Spleen (tissue), 11 donors: Measurements from ENCODE around the gene FOXP1. TPM values are rescaled to one million over a fixed set of nuclear protein-coding genes. Genes with fewer than 3 reads are reported as not detected.

ENCODE experiments used
- DNase-seq: peaks from one replicate; pipeline ENCODE4 v3.0.0-alpha.2; 2020
- H3K27ac ChIP-seq, 8 donors: fragments of 200-600 bp; sonication (generic) in 7 of 8; 1 replicate in 4 of 8; 2 replicates in 4 of 8; pipeline versions ENCODE4 v1.5.0 to v1.8.0; 2016 to 2021; ENCODE audit warnings: inconsistent platforms in 4 of 8, mild to moderate bottlenecking in 4 of 8, moderate library complexity in 1 of 8
- H3K27me3 ChIP-seq, 7 donors: fragments of 200-600 bp; sonication (generic) in 6 of 7; replicated peaks in 1 of 7; 1 replicate in 4 of 7; 2 replicates in 3 of 7; pipeline versions ENCODE4 v1.5.0 to v1.8.0; 2016 to 2021; ENCODE audit warnings: inconsistent platforms in 3 of 7, mild to moderate bottlenecking in 1 of 7
- H3K36me3 ChIP-seq, 6 donors: fragments of 200-600 bp; sonication (generic) in 5 of 6; 1 replicate in 4 of 6; 2 replicates in 2 of 6; pipeline versions ENCODE4 v1.5.0 to v1.8.0; 2016 to 2021; ENCODE audit warnings: inconsistent platforms in 2 of 6
- H3K4me1 ChIP-seq, 6 donors: fragments of 200-600 bp; sonication (generic) in 5 of 6; 1 replicate in 3 of 6; 2 replicates in 3 of 6; pipeline versions ENCODE4 v1.5.0 to v1.8.0; 2016 to 2021; ENCODE audit warnings: inconsistent platforms in 3 of 6
- H3K4me3 ChIP-seq, 8 donors: fragments of 200-600 bp; sonication (generic) in 7 of 8; 1 replicate in 4 of 8; 2 replicates in 4 of 8; pipeline versions ENCODE4 v1.5.0 to v1.8.0; 2016 to 2021; ENCODE audit warnings: inconsistent platforms in 4 of 8, mild to moderate bottlenecking in 4 of 8, moderate library complexity in 2 of 8
- H3K9me3 ChIP-seq, 8 donors: fragments of 200-600 bp; sonication (generic) in 7 of 8; 1 replicate in 4 of 8; 2 replicates in 4 of 8; pipeline versions ENCODE4 v1.5.0 to v1.8.0; 2016 to 2021; ENCODE audit warnings: inconsistent platforms in 4 of 8
- POLR2A ChIP-seq, 3 donors: fragments of 450-650 bp; IDR thresholded peaks; one replicate each; pipeline ENCODE4 v1.5.1; 2017; ENCODE audit warnings: antibody characterized with exemption in 3 of 3, mild to moderate bottlenecking in 1 of 3
- POLR2AphosphoS5 ChIP-seq, 3 donors: sonication (generic); formaldehyde crosslinking; IDR thresholded peaks; one replicate each; pipeline ENCODE4 v1.5.1; 2017; ENCODE audit warnings: antibody characterized with exemption in 3 of 3
- WGBS, 5 donors: extraction: QIAGEN DNeasy Blood & Tissue Kit in 3 of 5; methylation state at CpG; one replicate each; pipeline versions ENCODE4 v1.1.5 to v1.1.7; 2013 to 2018; 5-methylcytosine and 5-hydroxymethylcytosine counted together
- intact Hi-C: fragments of 100-400 bp; cut with DNase I; formaldehyde crosslinking; loops from one replicate; pipeline ENCODE4 v1.15.0; 2023; ENCODE audit warnings: low total_unique reads
- polyA plus RNA-seq, 3 donors: library from polyadenylated mRNA; stranded (reverse); fragments of 200-250 nt; gene quantifications; one replicate each; pipeline ENCODE4 v1.2.1, GENCODE V29; 2013
- total RNA-seq, 7 donors: library from RNA; depleted of rRNA in 3 of 7; stranded (reverse); fragments of >200 nt in 3 of 7; fragmentation: NEBNext Ultra II Directional in 4 of 7; extraction: Animal tissue kit (Norgen Biotek cat#: 25700) in 4 of 7; gene quantifications; one replicate each; pipeline versions ENCODE4 v1.1.0 to v1.2.1, GENCODE V29; 2016 to 2021
- TF ChIP-seq, protein P1 (sequence below), 11 experiments: fragments of 200-600 bp in 7 of 11; fragments of 450-650 bp in 4 of 11; sonication (generic) in 4 of 11; IDR thresholded peaks in 8 of 11; conservative IDR thresholded peaks in 3 of 11; 1 replicate in 7 of 11; 2 replicates in 4 of 11; pipeline versions ENCODE4 v1.4.0 to v1.8.0; 2016 to 2021; ENCODE audit warnings: antibody characterized with exemption in 11 of 11, inconsistent platforms in 4 of 11, mild to moderate bottlenecking in 1 of 11
- donor health status: healthy with polysubstance abuse.
- donor health status: DM: no; HTN: no; CAD: no; lungs with moderate emphysema.
- donor health status: DM: no; HTN: no; CAD: no.
- donor health status: Bipolar disorder and iron deficiency.
- donor health status: healthy.
- donor health status: DM: no; HTN: no; CAD: no.
- donor health status: DM: yes; HTN: yes; CAD: no.

The FOXP1 gene
- total and polyA plus RNA-seq, 10 donors = 11.1 to 202 (median 153) TPM

DNA sequence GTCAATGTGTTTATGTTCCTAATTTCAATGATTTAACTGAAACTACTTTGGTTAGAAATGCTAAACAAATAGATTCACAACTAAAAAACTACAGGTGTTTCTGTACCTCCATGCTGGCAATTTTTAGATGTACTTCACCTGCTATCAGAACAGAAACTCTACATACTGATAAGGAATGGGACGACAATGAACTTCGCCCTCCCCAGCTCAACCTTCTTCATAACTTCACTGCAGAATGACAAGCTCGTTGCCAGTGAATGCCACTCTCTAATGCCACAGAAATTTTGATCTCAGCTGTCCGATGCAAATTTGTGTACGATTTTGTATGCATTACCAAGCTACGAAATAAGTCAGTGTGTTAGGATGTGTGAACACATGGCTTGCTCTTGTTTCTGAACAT, 133.4 kb downstream of the FOXP1 start:
- intact Hi-C loops = no loop called here
- no peak overlapping the region for H3K4me3 ChIP-seq
- H3K36me3 ChIP-seq = no peaks in the 10 kb centered on the region
- H3K4me1 ChIP-seq = peaks cover 13 to 100% (median 69%) of the 10 kb centered on the region in 6 donors
- 83 to 89% (median 86%) methylated on average over 6 of the region's 6 CpGs for WGBS, 5 donors
- TF ChIP-seq POLR2A (IDR thresholded peaks at IDR 0.05) (no peak), POLR2AphosphoS5 (IDR thresholded peaks at IDR 0.05) (no peak)
- TF ChIP-seq, protein P1, sequence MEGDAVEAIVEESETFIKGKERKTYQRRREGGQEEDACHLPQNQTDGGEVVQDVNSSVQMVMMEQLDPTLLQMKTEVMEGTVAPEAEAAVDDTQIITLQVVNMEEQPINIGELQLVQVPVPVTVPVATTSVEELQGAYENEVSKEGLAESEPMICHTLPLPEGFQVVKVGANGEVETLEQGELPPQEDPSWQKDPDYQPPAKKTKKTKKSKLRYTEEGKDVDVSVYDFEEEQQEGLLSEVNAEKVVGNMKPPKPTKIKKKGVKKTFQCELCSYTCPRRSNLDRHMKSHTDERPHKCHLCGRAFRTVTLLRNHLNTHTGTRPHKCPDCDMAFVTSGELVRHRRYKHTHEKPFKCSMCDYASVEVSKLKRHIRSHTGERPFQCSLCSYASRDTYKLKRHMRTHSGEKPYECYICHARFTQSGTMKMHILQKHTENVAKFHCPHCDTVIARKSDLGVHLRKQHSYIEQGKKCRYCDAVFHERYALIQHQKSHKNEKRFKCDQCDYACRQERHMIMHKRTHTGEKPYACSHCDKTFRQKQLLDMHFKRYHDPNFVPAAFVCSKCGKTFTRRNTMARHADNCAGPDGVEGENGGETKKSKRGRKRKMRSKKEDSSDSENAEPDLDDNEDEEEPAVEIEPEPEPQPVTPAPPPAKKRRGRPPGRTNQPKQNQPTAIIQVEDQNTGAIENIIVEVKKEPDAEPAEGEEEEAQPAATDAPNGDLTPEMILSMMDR (IDR thresholded peaks at IDR 0.05 in 8 of 11, conservative IDR thresholded peaks at IDR 0.05 in 3 of 11) = no peak
- no peak for DNase-seq
- no peaks in the 10 kb centered on the region for H3K9me3 ChIP-seq
- peak overlapping the region in 3 of 8 donors; percentile 13 to 88 (median 78) for H3K27ac ChIP-seq
- H3K27me3 ChIP-seq = no peaks in the 10 kb centered on the region

DNA sequence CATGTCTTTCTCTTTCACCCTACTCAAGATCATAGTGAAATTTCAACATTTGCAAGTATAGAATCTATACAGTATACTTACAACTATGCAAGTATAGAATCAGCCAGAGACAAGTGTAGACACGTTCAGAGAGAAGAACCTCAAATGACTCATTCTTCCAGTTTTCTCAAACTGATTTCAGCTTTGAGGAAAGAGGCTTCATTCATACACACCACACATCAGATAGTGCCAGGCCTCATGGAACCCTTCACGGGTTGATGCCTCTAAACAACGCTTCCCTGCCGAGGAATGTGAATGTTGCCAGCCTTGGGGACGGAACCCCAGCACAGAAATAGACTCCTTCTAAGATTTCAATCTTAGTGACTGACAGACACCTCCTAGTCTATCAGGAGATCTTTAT, 135.7 kb downstream of the FOXP1 start:
- 72 to 80% (median 78%) methylated on average over 5 of the region's 5 CpGs for WGBS, 5 donors

DNA sequence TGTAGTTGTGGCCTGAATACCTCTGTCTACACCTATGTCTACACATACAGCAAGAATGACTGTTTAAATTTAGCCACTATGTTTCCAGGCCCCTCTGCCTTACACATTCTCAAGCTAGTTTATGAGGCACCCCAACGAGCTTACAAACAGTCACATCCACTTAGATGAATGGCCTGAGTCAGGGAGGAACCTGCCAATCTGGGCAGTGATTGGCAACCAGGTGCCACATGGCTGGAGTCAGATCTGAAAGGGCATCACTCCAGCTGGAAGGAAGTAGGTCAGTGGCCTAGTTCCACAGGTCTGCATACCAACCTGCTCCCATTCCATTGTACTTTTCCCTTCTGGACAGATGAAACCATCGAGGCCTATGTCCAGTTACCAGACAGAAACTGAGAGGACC, 136.3 kb downstream of the FOXP1 start:
- Histone ChIP-seq H3K27ac (peak overlapping the region in 7 of 8 donors; percentile 2 to 97 (median 88)), H3K36me3 (no peaks in the 10 kb centered on the region), H3K4me1 (peaks cover 34 to 100% (median 75%) of the 10 kb centered on the region in 6 donors), H3K9me3 (no peaks in the 10 kb centered on the region), H3K27me3 (no peaks in the 10 kb centered on the region), H3K4me3 (no peak overlapping the region)
- 53 to 80% (median 71%) methylated on average over 2 of the region's 2 CpGs for WGBS, 5 donors
- intact Hi-C loops = no loop called here
- TF ChIP-seq POLR2AphosphoS5 (IDR thresholded peaks at IDR 0.05) (no peak), POLR2A (IDR thresholded peaks at IDR 0.05) (no peak)
- TF ChIP-seq, protein P1 (IDR thresholded peaks at IDR 0.05 in 8 of 11, conservative IDR thresholded peaks at IDR 0.05 in 3 of 11) = no peak
- DNase-seq = no peak

More for the DNA sequence above, 135.7 kb downstream of the FOXP1 start:
- no peaks in the 10 kb centered on the region for H3K9me3 ChIP-seq
- peak overlapping the region in 4 of 8 donors; percentile 17 to 97 (median 92) for H3K27ac ChIP-seq
- intact Hi-C loops = no loop called here
- H3K36me3 ChIP-seq = no peaks in the 10 kb centered on the region
- no peak for DNase-seq
- no peak overlapping the region for H3K4me3 ChIP-seq
- peaks cover 29 to 100% (median 74%) of the 10 kb centered on the region in 6 donors for H3K4me1 ChIP-seq
- H3K27me3 ChIP-seq = no peaks in the 10 kb centered on the region
- no peak for TF ChIP-seq POLR2AphosphoS5 (IDR thresholded peaks at IDR 0.05)
- TF ChIP-seq, protein P1 (IDR thresholded peaks at IDR 0.05 in 8 of 11, conservative IDR thresholded peaks at IDR 0.05 in 3 of 11) = no peak
- no peak for TF ChIP-seq POLR2A (IDR thresholded peaks at IDR 0.05)

DNA sequence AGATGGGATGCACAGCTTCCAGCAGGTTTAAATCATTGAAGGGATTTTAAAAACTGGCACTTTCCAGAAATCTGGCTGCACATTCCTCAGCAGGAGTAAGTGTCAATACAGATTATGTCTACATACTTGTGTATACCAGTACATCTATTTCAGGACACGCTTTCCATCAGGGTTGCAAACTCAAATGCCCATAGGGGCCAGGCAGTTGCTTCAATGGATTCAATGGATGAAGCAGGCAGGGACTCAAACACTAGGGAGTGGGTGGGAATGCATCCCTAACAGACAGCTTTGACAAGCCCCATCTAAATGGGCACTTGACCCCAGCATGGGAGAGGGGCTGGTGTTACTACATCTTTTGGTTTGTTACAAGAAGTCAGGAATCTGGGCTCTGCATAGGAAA, 136.8 kb downstream of the FOXP1 start:
- Histone ChIP-seq H3K4me1 (peaks cover 39 to 100% (median 75%) of the 10 kb centered on the region in 6 donors), H3K27ac (peak overlapping the region; percentile 2 to 97 (median 69)), H3K36me3 (no peaks in the 10 kb centered on the region), H3K4me3 (no peak overlapping the region), H3K27me3 (no peaks in the 10 kb centered on the region), H3K9me3 (no peaks in the 10 kb centered on the region)
- intact Hi-C loops = no loop called here
- no peak for TF ChIP-seq POLR2AphosphoS5 (IDR thresholded peaks at IDR 0.05)
- TF ChIP-seq POLR2A (IDR thresholded peaks at IDR 0.05) = no peak
- TF ChIP-seq, protein P1 (IDR thresholded peaks at IDR 0.05 in 8 of 11, conservative IDR thresholded peaks at IDR 0.05 in 3 of 11) = no peak
- no peak for DNase-seq
- WGBS, 5 donors = 95 to 100% (median 100%) methylated on average over 1 of the region's 1 CpG
